Karpas-422 (cell line): Measurements from ENCODE around the gene VLDLR. TPM values are rescaled to one million over a fixed set of nuclear protein-coding genes. Genes with fewer than 3 reads are reported as not detected.

Experiments used
- DNase-seq: peaks from one replicate; pipeline ENCODE4 v3.0.0-alpha.2; 2015
- H2AFZ ChIP-seq: fragments of 200-600 bp; sonication (generic); 2 replicates; pipeline ENCODE4 v1.6.1; 2014; ENCODE audit warnings: antibody characterized with exemption, low read length, mixed read lengths
- H3K27ac ChIP-seq: fragments of 200-600 bp; sonication (generic); 2 replicates; pipeline ENCODE4 v1.5.1; 2014; ENCODE audit warnings: mild to moderate bottlenecking, low read length, moderate library complexity
- H3K27me3 ChIP-seq: fragments of 200-600 bp; sonication (generic); 2 replicates; pipeline ENCODE4 v1.6.1; 2014; ENCODE audit warnings: low read length, mixed read lengths
- H3K36me3 ChIP-seq: fragments of 200-600 bp; sonication (generic); 2 replicates; pipeline ENCODE4 v1.6.1; 2014; ENCODE audit warnings: low read length, mixed read lengths; ENCODE audit not compliant: insufficient read depth
- H3K4me1 ChIP-seq: fragments of 200-600 bp; sonication (generic); 2 replicates; pipeline ENCODE4 v1.6.1; 2014; ENCODE audit warnings: mild to moderate bottlenecking, low read length, mixed read lengths
- H3K4me2 ChIP-seq: fragments of 200-600 bp; sonication (generic); 2 replicates; pipeline ENCODE4 v1.6.1; 2014; ENCODE audit warnings: low read length, low read depth, mild to moderate bottlenecking; ENCODE audit not compliant: poor library complexity, severe bottlenecking
- H3K4me3 ChIP-seq: fragments of 200-600 bp; sonication (generic); 2 replicates; pipeline ENCODE4 v1.5.1; 2014; ENCODE audit warnings: mild to moderate bottlenecking, antibody characterized with exemption, low read length, mixed read lengths
- H3K79me2 ChIP-seq: fragments of 200-600 bp; sonication (generic); 2 replicates; pipeline ENCODE4 v1.6.1; 2014; ENCODE audit warnings: mild to moderate bottlenecking, low read length, mixed read lengths
- H3K9ac ChIP-seq: fragments of 200-600 bp; sonication (generic); 2 replicates; pipeline ENCODE4 v1.6.0; 2014; ENCODE audit warnings: low read length
- H3K9me2 ChIP-seq: fragments of 200-600 bp; sonication (generic), shearing (Covaris generic); replicated peaks from 2 replicates; pipeline ENCODE4 v1.6.0; 2014; ENCODE audit warnings: mild to moderate bottlenecking, low read length, moderate library complexity; ENCODE audit not compliant: insufficient read depth
- H3K9me3 ChIP-seq: fragments of 300-700, 200-600 bp; sonication (generic); 2 replicates; pipeline ENCODE4 v1.6.1; 2014; ENCODE audit warnings: low read length, mixed read lengths
- H4K20me1 ChIP-seq: fragments of 200-600 bp; sonication (generic); 2 replicates; pipeline ENCODE4 v1.6.1; 2014; ENCODE audit warnings: mild to moderate bottlenecking, antibody characterized with exemption, low read length, low read depth; ENCODE audit not compliant: insufficient read depth
- total RNA-seq: library from RNA; depleted of rRNA; stranded (reverse); fragments of >200 nt; shearing (Covaris generic); gene quantifications from 2 replicates; pipeline ENCODE4 v1.2.3, GENCODE V29; 2014; ENCODE audit warnings: low replicate concordance; rRNA removed

Gene VLDLR
- total RNA-seq, result 16.4 and 31.5 TPM in 2 replicates

- 0 out of 2 replicates have a peak within 1 kb of the TSS, but pooled peaks have one; percentile 23 for H3K27ac ChIP-seq
- H3K9me2 ChIP-seq, result no peaks in the 10 kb centered on the region
- peak within 1 kb of the TSS; percentile 57 for H3K4me2 ChIP-seq
- no peak within 1 kb of the TSS; the same call in 1 of the 2 replicates for H2AFZ ChIP-seq
- H3K9ac ChIP-seq, result peak within 1 kb of the TSS; percentile 75
- no peaks in the 10 kb centered on the region for H3K36me3 ChIP-seq
- H3K4me1 ChIP-seq, result peaks cover 35% of the 10 kb centered on the region
- H3K27me3 ChIP-seq, result no peaks in the 10 kb centered on the region
- H3K4me3 ChIP-seq, result peak within 1 kb of the TSS; percentile 68
- DNase-seq, result peak; percentile 73
- H4K20me1 ChIP-seq, result no peaks in the 10 kb centered on the region
- peaks cover 47% of the 10 kb centered on the region for H3K79me2 ChIP-seq
- no peaks in the 10 kb centered on the region for H3K9me3 ChIP-seq
Observed at GRCh38 chr9:2621722-2622460, at the start of gene VLDLR. TSS of gene VLDLR (plus strand) at chr9:2621787. CDS start at chr9:2622190, 403 bp downstream.

DNA sequence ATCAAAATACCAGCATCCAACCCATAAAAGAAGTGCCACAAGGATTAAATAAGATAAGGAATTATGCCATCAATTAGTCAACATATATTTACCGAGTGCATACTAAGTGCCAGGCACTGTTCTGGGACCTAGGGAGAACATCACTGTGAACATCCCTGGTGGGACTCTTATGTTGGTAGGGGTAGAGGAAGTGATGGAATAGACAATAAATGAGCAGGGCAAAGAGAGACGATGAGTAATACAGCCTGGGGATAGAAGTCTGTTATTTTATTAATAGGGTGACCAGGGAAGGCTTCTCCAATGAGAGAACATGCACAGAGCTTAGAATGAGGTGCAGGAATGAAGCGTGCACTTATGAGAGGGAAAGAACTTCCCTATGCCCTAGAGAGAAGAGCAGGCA, 47.4 kb upstream of the VLDLR start:
- Histone ChIP-seq H4K20me1 (no peaks in the 10 kb centered on the region), H3K27ac (no peak overlapping the region), H3K4me3 (no peak overlapping the region), H3K79me2 (no peaks in the 10 kb centered on the region), H3K27me3 (no peaks in the 10 kb centered on the region), H3K4me1 (peaks cover 7% of the 10 kb centered on the region), H3K36me3 (no peaks in the 10 kb centered on the region), H3K4me2 (no peak overlapping the region), H3K9me3 (no peaks in the 10 kb centered on the region), H2AFZ (no peak overlapping the region), H3K9ac (no peak overlapping the region), H3K9me2 (no peaks in the 10 kb centered on the region)
- DNase-seq, result no peak

DNA sequence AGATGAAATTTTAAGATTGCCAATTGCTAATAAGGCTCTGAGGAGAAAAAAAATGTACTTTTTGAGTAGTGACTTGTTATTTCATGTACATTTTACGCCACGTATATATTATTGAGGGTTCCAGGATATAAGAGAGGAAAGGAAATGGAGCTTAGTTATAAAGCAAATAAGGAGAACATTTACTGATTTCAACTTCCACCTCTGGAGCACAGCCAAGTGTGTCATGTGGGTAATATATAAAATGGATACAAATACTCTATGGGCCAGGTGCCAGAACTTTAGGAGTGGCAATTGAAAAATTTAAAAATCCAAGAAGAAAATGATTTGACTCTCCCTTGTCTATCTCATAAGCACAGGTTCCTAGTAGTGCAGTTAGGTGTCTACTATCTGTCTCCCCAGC, 45.0 kb upstream of the VLDLR start:
- H4K20me1 ChIP-seq, result no peaks in the 10 kb centered on the region
- DNase-seq, result no peak

GRCh38 chr9:2583308-2584013, 38.1 kb upstream of the VLDLR start:
- Histone ChIP-seq H3K9me3 (no peaks in the 10 kb centered on the region), H4K20me1 (no peaks in the 10 kb centered on the region), H3K27me3 (no peaks in the 10 kb centered on the region), H3K9me2 (no peaks in the 10 kb centered on the region), H3K4me2 (no peak overlapping the region), H2AFZ (no peak overlapping the region), H3K4me3 (no peak overlapping the region), H3K79me2 (no peaks in the 10 kb centered on the region), H3K27ac (no peak overlapping the region), H3K36me3 (no peaks in the 10 kb centered on the region), H3K9ac (no peak overlapping the region), H3K4me1 (no peaks in the 10 kb centered on the region)
- no peak for DNase-seq

More for the DNA sequence above, 45.0 kb upstream of the VLDLR start:
- H3K27me3 ChIP-seq, result no peaks in the 10 kb centered on the region
- H3K4me3 ChIP-seq, result no peak overlapping the region
- no peak overlapping the region for H3K27ac ChIP-seq
- no peaks in the 10 kb centered on the region for H3K79me2 ChIP-seq
- H3K9me3 ChIP-seq, result no peaks in the 10 kb centered on the region
- H3K9me2 ChIP-seq, result no peaks in the 10 kb centered on the region
- no peak overlapping the region for H2AFZ ChIP-seq
- no peaks in the 10 kb centered on the region for H3K4me1 ChIP-seq
- H3K9ac ChIP-seq, result no peak overlapping the region
- no peaks in the 10 kb centered on the region for H3K36me3 ChIP-seq
- H3K4me2 ChIP-seq, result no peak overlapping the region

- Histone ChIP-seq H3K27ac (no peak overlapping the region), H3K27me3 (no peaks in the 10 kb centered on the region), H4K20me1 (no peaks in the 10 kb centered on the region), H2AFZ (no peak overlapping the region), H3K36me3 (peaks cover 7% of the 10 kb centered on the region; the same call in 1 of the 2 replicates), H3K4me3 (no peak overlapping the region), H3K4me2 (no peak overlapping the region), H3K79me2 (no peaks in the 10 kb centered on the region), H3K9me2 (no peaks in the 10 kb centered on the region), H3K9ac (no peak overlapping the region), H3K4me1 (peaks cover 11% of the 10 kb centered on the region), H3K9me3 (peaks cover 13% of the 10 kb centered on the region)
- DNase-seq, result no peak
Observed at GRCh38 chr9:2591967-2592366, 29.6 kb upstream of the VLDLR start.

DNA sequence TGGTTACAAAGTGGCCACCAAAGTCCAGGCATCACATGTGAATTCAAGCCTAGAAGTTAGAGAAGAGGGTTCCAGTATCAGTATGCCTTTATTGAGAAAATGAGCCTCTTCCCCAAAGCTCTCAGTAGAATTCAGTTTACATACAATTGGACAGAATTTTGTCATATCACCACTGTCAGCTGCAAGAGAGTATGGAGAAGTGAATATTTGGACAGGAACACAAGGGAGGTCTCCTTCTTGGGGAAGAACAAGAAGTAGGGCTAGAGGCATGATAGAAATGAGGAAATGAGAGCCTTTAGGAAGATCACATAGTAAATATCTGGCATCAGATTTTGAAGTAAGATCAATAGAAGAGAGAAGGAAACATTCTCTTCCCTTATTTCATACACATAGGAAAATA, 27.8 kb upstream of the VLDLR start:
- Histone ChIP-seq H3K36me3 (peaks cover 7% of the 10 kb centered on the region; the same call in 1 of the 2 replicates), H3K9ac (no peak overlapping the region), H3K9me3 (peaks cover 13% of the 10 kb centered on the region), H3K27me3 (no peaks in the 10 kb centered on the region), H3K79me2 (no peaks in the 10 kb centered on the region), H4K20me1 (no peaks in the 10 kb centered on the region), H3K27ac (no peak overlapping the region), H3K4me1 (peaks cover 11% of the 10 kb centered on the region), H3K4me2 (no peak overlapping the region), H2AFZ (no peak overlapping the region), H3K9me2 (no peaks in the 10 kb centered on the region), H3K4me3 (no peak overlapping the region)
- no peak for DNase-seq

GRCh38 chr9:2595973-2596372, 25.6 kb upstream of the VLDLR start:
- no peaks in the 10 kb centered on the region for H3K27me3 ChIP-seq
- H2AFZ ChIP-seq, result 0 out of 2 replicates have a peak overlapping the region, but pooled peaks have one; percentile 39
- no peak overlapping the region for H3K4me3 ChIP-seq

GRCh38 chr9:2597483-2597882, 24.1 kb upstream of the VLDLR start:
- no peaks in the 10 kb centered on the region for H3K27me3 ChIP-seq
- peaks cover 33% of the 10 kb centered on the region for H3K4me1 ChIP-seq
- H3K36me3 ChIP-seq, result no peaks in the 10 kb centered on the region; the same call in 1 of the 2 replicates
- H3K79me2 ChIP-seq, result no peaks in the 10 kb centered on the region
- DNase-seq, result no peak
- H3K9ac ChIP-seq, result no peak overlapping the region
- no peak overlapping the region for H3K4me3 ChIP-seq
- no peak overlapping the region for H3K4me2 ChIP-seq
- no peaks in the 10 kb centered on the region for H3K9me2 ChIP-seq
- H3K27ac ChIP-seq, result no peak overlapping the region
- H4K20me1 ChIP-seq, result no peaks in the 10 kb centered on the region
- H3K9me3 ChIP-seq, result peaks cover 3% of the 10 kb centered on the region
- no peak overlapping the region for H2AFZ ChIP-seq

More at GRCh38 chr9:2595973-2596372, 25.6 kb upstream of the VLDLR start:
- Histone ChIP-seq H3K79me2 (no peaks in the 10 kb centered on the region), H3K27ac (no peak overlapping the region), H3K9me2 (no peaks in the 10 kb centered on the region), H3K4me2 (no peak overlapping the region), H3K9ac (no peak overlapping the region), H3K36me3 (peaks cover 7% of the 10 kb centered on the region; the same call in 1 of the 2 replicates), H3K9me3 (peaks cover 13% of the 10 kb centered on the region), H3K4me1 (peaks cover 22% of the 10 kb centered on the region), H4K20me1 (no peaks in the 10 kb centered on the region)
- no peak for DNase-seq
